ENCODE results near the gene EBLN2.

Gene EBLN2

GRCh38 chr3:73041537-73041936, 19.9 kb upstream of the EBLN2 start:
- no peaks in the 10 kb centered on the region for H3F3A ChIP-seq (ENCODE audit: low read depth)
- no peaks in the 10 kb centered on the region for H3K9me2 ChIP-seq (replicated peaks; ENCODE audit: low read depth, low read length)
- no peaks in the 10 kb centered on the region for H3K9me3 ChIP-seq (ENCODE audit: insufficient read depth, low read depth, low read length)
- H4K20me1 ChIP-seq (ENCODE audit: insufficient read depth, low read length, poor library complexity, severe bottlenecking) = peaks cover 99% of the 10 kb centered on the region
- TF ChIP-seq CTCF (conservative IDR thresholded peaks at IDR 0.05; ENCODE audit: low read length) = no peak
- TF ChIP-seq EZH2phosphoT487 (IDR thresholded peaks at IDR 0.05; ENCODE audit: borderline replicate concordance) = no peak
- H3K9ac ChIP-seq (ENCODE audit: low read depth, low read length, poor library complexity, severe bottlenecking) = no peak overlapping the region
- H3K27me3 ChIP-seq (ENCODE audit: insufficient read depth, low read length, poor library complexity, severe bottlenecking) = no peaks in the 10 kb centered on the region
- peaks cover 13% of the 10 kb centered on the region; the same call in 1 of the 2 replicates for H3K36me3 ChIP-seq (ENCODE audit: insufficient read depth, low read length)
- H3K4me2 ChIP-seq (ENCODE audit: low read depth, low read length, poor library complexity, severe bottlenecking) = no peak overlapping the region
- H3K4me1 ChIP-seq (ENCODE audit: insufficient read depth, low read length, poor library complexity, severe bottlenecking) = peaks cover 13% of the 10 kb centered on the region
- no peaks in the 10 kb centered on the region; the same call in none of the 2 replicates for H3K79me2 ChIP-seq (ENCODE audit: insufficient read depth, low read length)
- no peak overlapping the region for H3K4me3 ChIP-seq (ENCODE audit: low read length, poor library complexity, severe bottlenecking)
- H2AFZ ChIP-seq (ENCODE audit: low read length) = no peak overlapping the region

GRCh38 chr3:73043414-73043813, 18.0 kb upstream of the EBLN2 start:
- Histone ChIP-seq H3K4me3 (ENCODE audit: low read length, poor library complexity, severe bottlenecking) (no peak overlapping the region), H3K9me2 (replicated peaks; ENCODE audit: low read depth, low read length) (no peaks in the 10 kb centered on the region), H3F3A (ENCODE audit: low read depth) (no peaks in the 10 kb centered on the region), H3K9me3 (ENCODE audit: insufficient read depth, low read depth, low read length) (no peaks in the 10 kb centered on the region), H4K20me1 (ENCODE audit: insufficient read depth, low read length, poor library complexity, severe bottlenecking) (peaks cover 99% of the 10 kb centered on the region), H3K4me2 (ENCODE audit: low read depth, low read length, poor library complexity, severe bottlenecking) (no peak overlapping the region), H3K36me3 (ENCODE audit: insufficient read depth, low read length) (peaks cover 21% of the 10 kb centered on the region; the same call in 1 of the 2 replicates), H2AFZ (ENCODE audit: low read length) (no peak overlapping the region), H3K79me2 (ENCODE audit: insufficient read depth, low read length) (no peaks in the 10 kb centered on the region; the same call in none of the 2 replicates), H3K4me1 (ENCODE audit: insufficient read depth, low read length, poor library complexity, severe bottlenecking) (peaks cover 31% of the 10 kb centered on the region), H3K9ac (ENCODE audit: low read depth, low read length, poor library complexity, severe bottlenecking) (no peak overlapping the region), H3K27me3 (ENCODE audit: insufficient read depth, low read length, poor library complexity, severe bottlenecking) (no peaks in the 10 kb centered on the region)
- no peak for TF ChIP-seq CTCF (conservative IDR thresholded peaks at IDR 0.05; ENCODE audit: low read length)
- TF ChIP-seq EZH2phosphoT487 (IDR thresholded peaks at IDR 0.05; ENCODE audit: borderline replicate concordance) = no peak

- Histone ChIP-seq H3F3A (ENCODE audit: low read depth) (no peaks in the 10 kb centered on the region), H3K4me3 (ENCODE audit: low read length, poor library complexity, severe bottlenecking) (no peak overlapping the region), H3K27me3 (ENCODE audit: insufficient read depth, low read length, poor library complexity, severe bottlenecking) (no peaks in the 10 kb centered on the region), H3K36me3 (ENCODE audit: insufficient read depth, low read length) (peaks cover 29% of the 10 kb centered on the region; the same call in 1 of the 2 replicates), H2AFZ (ENCODE audit: low read length) (no peak overlapping the region), H3K9ac (ENCODE audit: low read depth, low read length, poor library complexity, severe bottlenecking) (no peak overlapping the region), H3K79me2 (ENCODE audit: insufficient read depth, low read length) (no peaks in the 10 kb centered on the region; the same call in none of the 2 replicates), H4K20me1 (ENCODE audit: insufficient read depth, low read length, poor library complexity, severe bottlenecking) (peaks cover 99% of the 10 kb centered on the region), H3K9me3 (ENCODE audit: insufficient read depth, low read depth, low read length) (no peaks in the 10 kb centered on the region), H3K4me2 (ENCODE audit: low read depth, low read length, poor library complexity, severe bottlenecking) (no peak overlapping the region), H3K9me2 (replicated peaks; ENCODE audit: low read depth, low read length) (no peaks in the 10 kb centered on the region), H3K4me1 (ENCODE audit: insufficient read depth, low read length, poor library complexity, severe bottlenecking) (peaks cover 31% of the 10 kb centered on the region)
- no peak for TF ChIP-seq CTCF (conservative IDR thresholded peaks at IDR 0.05; ENCODE audit: low read length)
- no peak for TF ChIP-seq EZH2phosphoT487 (IDR thresholded peaks at IDR 0.05; ENCODE audit: borderline replicate concordance)
These were observed 16.1 kb upstream of the EBLN2 start for GRCh38 chr3:73045391-73045790.

All from Loucy (cell line).